SH-SY5Y (cell line): Measurements from ENCODE around the gene NPPC.

Experiments used
- GATA2 ChIP-seq: IDR thresholded peaks from 2 replicates; pipeline ENCODE4 v1.6.1; 2011; ENCODE audit warnings: mild to moderate bottlenecking, low read depth, low read length
- GATA3 ChIP-seq: IDR thresholded peaks from 2 replicates; pipeline ENCODE4 v1.6.1; 2011; ENCODE audit warnings: low read depth, mild to moderate bottlenecking, low read length, moderate library complexity

DNA sequence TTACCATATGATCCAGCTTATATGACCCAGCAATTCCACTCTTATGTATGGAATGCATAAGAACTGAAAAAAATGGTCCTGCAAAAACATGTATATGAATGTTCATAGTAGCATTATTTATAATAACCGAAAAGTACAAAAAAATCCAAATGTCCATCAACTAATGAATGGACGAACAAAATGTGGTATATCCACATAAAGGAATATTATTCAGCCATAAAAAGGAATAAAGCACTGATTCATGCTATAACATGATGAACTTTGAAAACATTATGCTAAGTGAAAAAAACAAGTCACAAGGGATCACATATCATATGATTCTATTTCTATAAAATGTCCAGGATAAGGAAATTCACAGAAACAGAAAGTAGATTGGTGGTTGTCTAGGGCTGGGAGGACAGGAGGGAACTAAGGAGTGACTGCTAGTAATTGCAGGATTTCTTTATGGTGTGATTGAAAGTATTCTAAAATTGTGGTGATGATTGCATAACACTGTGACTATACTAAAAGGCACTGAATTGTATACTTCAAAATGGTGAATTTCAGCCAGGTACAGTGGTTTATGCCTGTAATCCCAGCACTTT, 25.3 kb upstream of the NPPC start:
- TF ChIP-seq GATA2 (no peak), GATA3 (no peak)
